Sigmoid colon (tissue), 4 donors: ENCODE measurements around the gene ZDHHC11B.
"Not testable (repeated sequence)": the region's sequence is repeated elsewhere in the genome, so short reads cannot be mapped to it uniquely, and the experiment has no call there.

Experiments
- EP300 ChIP-seq, 4 donors: sonication (generic); formaldehyde crosslinking; IDR thresholded peaks; one replicate each; pipeline ENCODE4 v1.6.1; 2017; ENCODE audit warnings: antibody characterized with exemption in 4 of 4
- POLR2A ChIP-seq, 2 donors: fragments of 450-650 bp; IDR thresholded peaks; one replicate each; pipeline ENCODE4 v1.6.1; 2016; ENCODE audit warnings: antibody characterized with exemption in 2 of 2, mild to moderate bottlenecking in 2 of 2, moderate library complexity in 2 of 2
- TF ChIP-seq, protein P1 (sequence below), 4 experiments: fragments of 450-650 bp in 3 of 4; fragments of 200-600 bp in 1 of 4; IDR thresholded peaks; one replicate each; pipeline ENCODE4 v1.5.1; 2016 to 2019; ENCODE audit warnings: antibody characterized with exemption in 4 of 4, mild to moderate bottlenecking in 3 of 4, moderate library complexity in 2 of 4

- not testable (repeated sequence) for TF ChIP-seq POLR2A, EP300 (IDR thresholded peaks at IDR 0.05)
- TF ChIP-seq, protein P1, sequence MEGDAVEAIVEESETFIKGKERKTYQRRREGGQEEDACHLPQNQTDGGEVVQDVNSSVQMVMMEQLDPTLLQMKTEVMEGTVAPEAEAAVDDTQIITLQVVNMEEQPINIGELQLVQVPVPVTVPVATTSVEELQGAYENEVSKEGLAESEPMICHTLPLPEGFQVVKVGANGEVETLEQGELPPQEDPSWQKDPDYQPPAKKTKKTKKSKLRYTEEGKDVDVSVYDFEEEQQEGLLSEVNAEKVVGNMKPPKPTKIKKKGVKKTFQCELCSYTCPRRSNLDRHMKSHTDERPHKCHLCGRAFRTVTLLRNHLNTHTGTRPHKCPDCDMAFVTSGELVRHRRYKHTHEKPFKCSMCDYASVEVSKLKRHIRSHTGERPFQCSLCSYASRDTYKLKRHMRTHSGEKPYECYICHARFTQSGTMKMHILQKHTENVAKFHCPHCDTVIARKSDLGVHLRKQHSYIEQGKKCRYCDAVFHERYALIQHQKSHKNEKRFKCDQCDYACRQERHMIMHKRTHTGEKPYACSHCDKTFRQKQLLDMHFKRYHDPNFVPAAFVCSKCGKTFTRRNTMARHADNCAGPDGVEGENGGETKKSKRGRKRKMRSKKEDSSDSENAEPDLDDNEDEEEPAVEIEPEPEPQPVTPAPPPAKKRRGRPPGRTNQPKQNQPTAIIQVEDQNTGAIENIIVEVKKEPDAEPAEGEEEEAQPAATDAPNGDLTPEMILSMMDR (IDR thresholded peaks at IDR 0.05) = not testable (repeated sequence)
Measured at GRCh38 chr5:719379-719778, 65.2 kb downstream of the ZDHHC11B start.
